Endodermal cell (in vitro differentiated cells): ENCODE results near the gene FTO. TPM values are rescaled to one million over a fixed set of nuclear protein-coding genes. Genes with fewer than 3 reads are reported as not detected.

Experiments used
- DNase-seq: peaks from one replicate; pipeline ENCODE4 v3.0.0-alpha.2; 2017
- H3K27ac ChIP-seq: 2 replicates; pipeline ENCODE4 v1.5.1; 2013; ENCODE audit warnings: mild to moderate bottlenecking, low read depth, low read length, moderate library complexity
- H3K27me3 ChIP-seq: 2 replicates; pipeline ENCODE4 v1.6.1; 2013; ENCODE audit warnings: mild to moderate bottlenecking, low read length, moderate library complexity; ENCODE audit not compliant: insufficient read depth, control insufficient read depth, poor library complexity, severe bottlenecking
- H3K36me3 ChIP-seq: 2 replicates; pipeline ENCODE4 v1.7.0; 2013; ENCODE audit warnings: mild to moderate bottlenecking, low read length, moderate library complexity; ENCODE audit not compliant: control insufficient read depth, insufficient read depth
- H3K4me1 ChIP-seq: one replicate; pipeline ENCODE4 v1.7.0; 2013; ENCODE audit warnings: low read length; ENCODE audit not compliant: control insufficient read depth, insufficient read depth
- H3K4me3 ChIP-seq: 2 replicates; pipeline ENCODE4 v1.5.1; 2013; ENCODE audit warnings: mild to moderate bottlenecking, low read length, moderate library complexity
- H3K9ac ChIP-seq: 2 replicates; pipeline ENCODE4 v1.6.1; 2013; ENCODE audit warnings: mild to moderate bottlenecking, low read length, moderate library complexity; ENCODE audit not compliant: poor library complexity, severe bottlenecking; ENCODE audit errors: extremely low read depth
- H3K9me3 ChIP-seq: 2 replicates; pipeline ENCODE4 v1.6.1; 2013; ENCODE audit warnings: mild to moderate bottlenecking, low read length, moderate library complexity; ENCODE audit not compliant: control insufficient read depth
- H3K27ac Mint-ChIP-seq: 2 replicates; pipeline ENCODE4 v1.8.0; 2020; ENCODE audit warnings: mixed read lengths
- H3K27me3 Mint-ChIP-seq: 2 replicates; pipeline ENCODE4 v1.8.0; 2021; ENCODE audit warnings: mild to moderate bottlenecking, mixed read lengths; ENCODE audit not compliant: insufficient read depth
- H3K36me3 Mint-ChIP-seq: 2 replicates; pipeline ENCODE4 v1.8.0; 2020; ENCODE audit warnings: low read depth, mixed read lengths
- H3K4me1 Mint-ChIP-seq: 2 replicates; pipeline ENCODE4 v1.8.0; 2020; ENCODE audit warnings: mixed read lengths
- H3K4me3 Mint-ChIP-seq: 2 replicates; pipeline ENCODE4 v1.8.0; 2020; ENCODE audit warnings: mild to moderate bottlenecking, moderate library complexity, mixed read lengths
- H3K9me3 Mint-ChIP-seq: 2 replicates; pipeline ENCODE4 v1.8.0; 2020; ENCODE audit warnings: mild to moderate bottlenecking, mixed read lengths
- WGBS, 2 experiments: methylation state at CpG; one replicate each; pipeline versions ENCODE4 v1.1.5 to v1.1.7; 2013; ENCODE audit warnings: missing lambda C conversion rate in 2 of 2, mixed read lengths in 1 of 2; ENCODE audit not compliant: insufficient coverage in 1 of 2, insufficient read length in 1 of 2; 5-methylcytosine and 5-hydroxymethylcytosine counted together
- total RNA-seq, 2 donors: library from RNA; stranded (reverse); fragmentation: NEBNext Ultra II Directional in 1 of 2; extraction: Animal tissue kit (Norgen Biotek cat#: 25700) in 1 of 2; gene quantifications; 2 replicates in 1 of 2; 3 replicates in 1 of 2; pipeline ENCODE4 v1.2.1, GENCODE V29; 2021
- TF ChIP-seq, protein P1 (sequence below): fragments of 200-600 bp; sonication (generic); conservative IDR thresholded peaks from 2 replicates; pipeline ENCODE4 v1.5.0; 2021; ENCODE audit warnings: antibody characterized with exemption, mild to moderate bottlenecking

FTO gene
- total RNA-seq, 2 donors from 2014 or later = 80.3 to 102 TPM

GRCh38 chr16:53936052-53936451, 232.1 kb downstream of the FTO start:
- Histone ChIP-seq H3K27me3 (no peaks in the 10 kb centered on the region), H3K36me3 (no peaks in the 10 kb centered on the region), H3K4me1 (peaks cover 4% of the 10 kb centered on the region), H3K4me3 (no peak overlapping the region), H3K9ac (no peak overlapping the region), H3K9me3 (no peaks in the 10 kb centered on the region), H3K27ac (no peak overlapping the region)
- no peak for DNase-seq
- Mint-ChIP-seq H3K4me3 (no peak overlapping the region), H3K4me1 (peaks cover 5% of the 10 kb centered on the region), H3K27ac (no peak overlapping the region), H3K36me3 (peaks cover 11% of the 10 kb centered on the region), H3K27me3 (no peaks in the 10 kb centered on the region), H3K9me3 (no peaks in the 10 kb centered on the region)
- TF ChIP-seq, protein P1, sequence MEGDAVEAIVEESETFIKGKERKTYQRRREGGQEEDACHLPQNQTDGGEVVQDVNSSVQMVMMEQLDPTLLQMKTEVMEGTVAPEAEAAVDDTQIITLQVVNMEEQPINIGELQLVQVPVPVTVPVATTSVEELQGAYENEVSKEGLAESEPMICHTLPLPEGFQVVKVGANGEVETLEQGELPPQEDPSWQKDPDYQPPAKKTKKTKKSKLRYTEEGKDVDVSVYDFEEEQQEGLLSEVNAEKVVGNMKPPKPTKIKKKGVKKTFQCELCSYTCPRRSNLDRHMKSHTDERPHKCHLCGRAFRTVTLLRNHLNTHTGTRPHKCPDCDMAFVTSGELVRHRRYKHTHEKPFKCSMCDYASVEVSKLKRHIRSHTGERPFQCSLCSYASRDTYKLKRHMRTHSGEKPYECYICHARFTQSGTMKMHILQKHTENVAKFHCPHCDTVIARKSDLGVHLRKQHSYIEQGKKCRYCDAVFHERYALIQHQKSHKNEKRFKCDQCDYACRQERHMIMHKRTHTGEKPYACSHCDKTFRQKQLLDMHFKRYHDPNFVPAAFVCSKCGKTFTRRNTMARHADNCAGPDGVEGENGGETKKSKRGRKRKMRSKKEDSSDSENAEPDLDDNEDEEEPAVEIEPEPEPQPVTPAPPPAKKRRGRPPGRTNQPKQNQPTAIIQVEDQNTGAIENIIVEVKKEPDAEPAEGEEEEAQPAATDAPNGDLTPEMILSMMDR = no peak
- 97 to 100% methylated on average over 2 of the region's 2 CpGs for whole genome bisulfite sequencing, 2 experiments

GRCh38 chr16:53936529-53936928, 232.6 kb downstream of the FTO start:
- Mint-ChIP-seq H3K27ac (no peak overlapping the region), H3K27me3 (no peaks in the 10 kb centered on the region), H3K36me3 (peaks cover 11% of the 10 kb centered on the region), H3K4me3 (no peak overlapping the region), H3K9me3 (no peaks in the 10 kb centered on the region), H3K4me1 (peaks cover 5% of the 10 kb centered on the region)
- Histone ChIP-seq H3K9me3 (no peaks in the 10 kb centered on the region), H3K27me3 (no peaks in the 10 kb centered on the region), H3K4me1 (peaks cover 4% of the 10 kb centered on the region), H3K4me3 (no peak overlapping the region), H3K9ac (no peak overlapping the region), H3K27ac (peak overlapping the region; percentile 44), H3K36me3 (no peaks in the 10 kb centered on the region)
- TF ChIP-seq, protein P1 = no peak
- WGBS, 2 experiments = 92 to 94% methylated on average over 2 to 5 of the region's 5 CpGs
- DNase-seq = no peak

DNA sequence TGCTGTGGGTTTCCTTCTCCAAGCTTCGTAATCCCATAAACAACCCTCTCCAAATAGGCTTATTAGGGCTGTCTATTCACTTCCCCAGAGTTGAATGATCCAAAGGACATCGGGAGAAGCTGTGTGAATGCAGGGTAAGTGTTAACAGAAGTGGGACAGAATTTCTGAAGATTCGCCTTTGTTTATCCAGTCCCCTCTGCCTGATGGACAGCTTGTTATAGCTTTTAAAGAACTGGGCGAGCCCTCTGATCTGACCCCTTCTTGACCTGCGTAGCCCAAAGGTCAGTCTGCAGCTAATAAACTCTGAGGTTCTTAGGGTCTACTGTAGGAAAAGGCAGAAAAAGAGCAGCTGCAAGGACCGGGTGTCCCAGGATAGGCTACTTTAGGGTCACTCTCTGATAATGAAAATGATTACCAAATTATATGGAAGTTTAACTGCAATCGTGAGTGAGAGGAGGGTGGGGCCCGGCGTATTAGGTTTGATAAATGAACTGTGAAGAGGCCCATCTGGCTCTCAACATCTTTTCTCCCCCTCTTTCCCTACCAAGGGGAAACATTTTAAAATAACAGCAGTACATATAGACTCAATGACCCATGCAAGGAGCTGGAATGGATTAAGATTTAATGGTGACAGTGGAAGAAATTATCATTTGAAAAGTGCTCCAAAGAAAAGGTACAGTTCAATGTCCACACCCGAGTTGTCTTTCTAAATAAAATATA, 233.4 kb downstream of the FTO start:
- Mint-ChIP-seq H3K36me3 (peaks cover 11% of the 10 kb centered on the region), H3K4me3 (no peak overlapping the region), H3K27me3 (no peaks in the 10 kb centered on the region), H3K4me1 (peaks cover 5% of the 10 kb centered on the region), H3K27ac (no peak overlapping the region), H3K9me3 (no peaks in the 10 kb centered on the region)
- no peak overlapping the region for H3K4me3 ChIP-seq
- H3K27me3 ChIP-seq = no peaks in the 10 kb centered on the region
- H3K36me3 ChIP-seq = no peaks in the 10 kb centered on the region
- H3K9me3 ChIP-seq = no peaks in the 10 kb centered on the region
- peaks cover 4% of the 10 kb centered on the region for H3K4me1 ChIP-seq
- no peak overlapping the region for H3K9ac ChIP-seq
- TF ChIP-seq, protein P1 = no peak
- DNase-seq = no peak
- 66 to 93% methylated on average over 3 to 7 of the region's 10 CpGs for WGBS, 2 experiments
- peak overlapping the region; percentile 44 for H3K27ac ChIP-seq
